Activated CD4-positive, alpha-beta T cell treated with anti-CD3 and anti-CD28 coated beads for 1 hour (primary cell): ENCODE measurements around the gene SPRY4.
"Not testable (repeated sequence)": the region's sequence is repeated elsewhere in the genome, so short reads cannot be mapped to it uniquely, and the experiment has no call there.

Source experiments
- DNase-seq: peaks from one replicate; pipeline ENCODE4 v3.0.0-alpha.2; 2020

SPRY4 gene

GRCh38 chr5:142333749-142334148, 8.9 kb upstream of the SPRY4 start:
- DNase-seq = not testable (repeated sequence)

DNA sequence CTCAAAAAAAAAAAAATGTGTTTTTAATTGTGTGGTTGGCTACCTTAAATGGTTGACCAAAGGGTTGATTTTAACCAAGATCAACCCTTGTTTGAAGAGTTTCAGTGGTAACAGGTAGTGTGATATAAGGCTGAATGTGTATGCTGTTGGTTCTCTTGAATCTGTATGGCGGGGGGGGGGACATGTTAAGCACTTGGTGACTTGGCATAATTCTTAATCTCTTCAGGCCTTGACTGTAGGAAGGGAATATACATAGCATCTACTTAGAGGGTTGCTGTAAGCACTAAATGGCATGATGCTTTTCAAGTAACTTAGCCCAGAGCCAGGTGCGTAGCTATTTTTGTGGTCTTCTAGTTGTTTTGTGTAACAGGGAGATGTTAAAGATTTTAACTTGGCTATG, 5.6 kb upstream of the SPRY4 start:
- DNase-seq = no peak

- DNase-seq = no peak
Observed at GRCh38 chr5:142330026-142330425, 5.2 kb upstream of the SPRY4 start.

DNA sequence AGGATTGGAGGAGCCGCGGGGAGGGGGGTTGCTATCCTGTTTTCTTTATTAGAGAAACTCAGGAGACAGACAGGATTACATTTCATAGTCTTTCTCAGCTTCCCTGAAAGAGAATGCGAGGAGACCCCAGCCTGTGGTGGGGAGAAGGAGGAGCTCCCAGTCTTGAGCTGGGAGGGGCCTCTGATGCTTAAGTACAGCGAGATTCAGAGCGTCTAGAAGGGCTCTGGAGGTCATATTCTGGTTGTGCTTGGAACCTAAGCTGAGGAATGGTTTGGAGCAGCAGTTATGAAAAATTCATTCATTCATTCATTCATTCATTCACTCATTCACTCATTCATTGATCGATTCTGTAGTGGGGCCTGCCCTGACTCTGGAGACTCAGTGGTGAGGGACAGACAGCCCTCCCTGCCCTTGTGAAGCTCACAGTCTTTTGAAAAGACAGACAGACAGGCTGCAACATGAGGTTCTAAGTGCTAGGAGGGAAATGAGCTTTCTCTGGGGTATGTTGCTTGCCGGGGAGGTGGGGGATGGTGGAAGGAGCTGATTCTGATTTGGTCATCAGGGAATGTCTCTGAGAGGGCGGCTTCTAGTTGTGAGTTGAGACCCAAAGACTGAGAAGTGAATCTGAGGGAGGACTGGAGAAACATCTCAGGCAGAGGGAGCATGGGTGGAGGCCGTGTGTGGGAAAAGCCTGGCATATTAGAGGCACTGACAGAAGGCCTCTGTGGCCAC, 2.5 kb upstream of the SPRY4 start:
- no peak for DNase-seq

- DNase-seq = no peak
Observed at GRCh38 chr5:142326480-142326938, 1.7 kb upstream of the SPRY4 start.

DNA sequence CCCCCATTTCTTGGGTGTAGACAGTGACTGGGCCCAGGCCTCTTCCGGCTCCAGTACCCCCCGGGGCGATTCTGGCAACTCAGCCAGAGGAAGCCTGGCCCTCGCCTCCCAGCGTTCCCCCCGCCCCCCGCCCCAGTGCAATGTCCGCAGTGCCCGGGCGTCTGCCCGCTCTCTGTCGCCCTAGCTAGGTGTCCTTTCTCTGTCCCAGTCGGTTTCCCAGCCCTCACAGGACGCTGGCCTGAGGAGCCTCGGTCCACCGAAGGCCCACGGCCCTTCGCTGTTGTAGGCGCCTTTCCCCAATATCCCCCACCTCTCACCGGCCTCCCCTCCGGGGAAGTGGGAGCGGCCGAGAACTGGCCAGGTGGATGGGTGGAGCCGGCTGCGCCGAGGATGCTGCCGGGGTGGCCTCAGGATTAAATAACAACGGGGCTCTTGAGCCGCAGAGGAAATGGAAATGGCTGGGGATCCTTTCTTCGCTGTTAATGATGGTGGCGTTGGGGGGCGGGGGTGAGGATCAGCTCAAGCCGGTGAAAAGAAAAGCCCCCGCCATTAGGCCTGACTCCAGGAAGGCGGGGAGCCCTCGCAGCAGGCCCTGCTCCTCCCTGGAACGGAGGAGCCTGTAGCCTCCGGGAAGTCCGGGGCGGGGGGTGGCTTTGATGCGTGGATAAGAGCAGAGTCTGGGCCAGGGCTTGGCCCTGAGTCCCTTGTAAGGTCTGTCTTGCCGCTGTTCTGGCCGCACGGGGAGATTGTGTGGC, 1.1 kb upstream of the SPRY4 start:
- DNase-seq = no peak

- no peak for DNase-seq
Observed at GRCh38 chr5:142324136-142324870, 518 bp downstream of the SPRY4 start.

- no peak for DNase-seq
Observed at GRCh38 chr5:142323480-142324135, 1.2 kb downstream of the SPRY4 start.

- no peak for DNase-seq
Observed at GRCh38 chr5:142322747-142323479, 1.9 kb downstream of the SPRY4 start.

- DNase-seq = no peak
Observed at GRCh38 chr5:142322403-142322746, 2.4 kb downstream of the SPRY4 start.

GRCh38 chr5:142320851-142321560, 3.8 kb downstream of the SPRY4 start:
- DNase-seq = no peak

- no peak for DNase-seq
Observed at GRCh38 chr5:142320430-142320738, 4.4 kb downstream of the SPRY4 start.

GRCh38 chr5:142319560-142320429, 5.0 kb downstream of the SPRY4 start:
- DNase-seq = no peak

DNA sequence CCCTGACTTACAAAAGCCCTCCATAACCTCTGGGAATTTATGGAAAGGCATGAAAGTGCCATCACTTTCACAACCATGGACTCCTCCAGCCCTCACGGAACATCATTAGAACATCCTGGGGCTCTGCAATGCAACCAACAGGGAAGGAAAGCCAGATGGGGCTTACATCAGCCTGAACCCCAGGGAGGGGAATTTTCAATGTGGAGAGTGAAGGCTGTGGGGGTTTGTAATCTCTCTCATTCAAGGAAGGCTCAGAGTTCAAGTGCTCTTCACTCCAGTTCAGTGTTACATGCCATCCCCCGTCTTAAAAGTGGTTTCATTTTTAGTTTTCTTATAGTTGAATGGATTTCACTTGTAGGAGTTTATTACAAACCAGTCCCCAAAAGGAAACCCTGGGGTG, 5.7 kb downstream of the SPRY4 start:
- DNase-seq = no peak

- no peak for DNase-seq
Observed at GRCh38 chr5:142317753-142318152, 7.1 kb downstream of the SPRY4 start.

DNA sequence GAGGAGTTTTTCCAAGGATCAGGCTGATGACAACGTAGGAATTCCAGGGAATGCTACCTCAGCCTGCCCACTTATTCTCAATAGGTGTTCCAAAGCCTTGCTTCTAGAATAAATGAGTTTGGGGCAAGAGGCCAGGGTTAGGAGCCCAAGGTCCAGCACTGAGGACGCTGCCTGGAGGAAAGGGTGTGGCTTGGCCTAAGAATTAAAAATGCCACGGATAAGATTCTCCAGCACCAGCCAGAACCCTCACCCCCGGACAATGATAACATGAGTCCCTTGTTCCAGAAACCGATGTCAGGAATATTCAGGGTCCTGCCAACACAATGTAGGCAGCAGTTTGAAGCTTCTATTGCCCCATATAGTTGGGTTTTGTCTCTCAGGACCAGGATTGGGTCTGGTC, 7.6 kb downstream of the SPRY4 start:
- no peak for DNase-seq

- DNase-seq = no peak
Observed at GRCh38 chr5:142316681-142317080, 8.1 kb downstream of the SPRY4 start.

GRCh38 chr5:142316051-142316450, 8.8 kb downstream of the SPRY4 start:
- DNase-seq = no peak

GRCh38 chr5:142315096-142315900, 9.5 kb downstream of the SPRY4 start:
- no peak for DNase-seq

DNA sequence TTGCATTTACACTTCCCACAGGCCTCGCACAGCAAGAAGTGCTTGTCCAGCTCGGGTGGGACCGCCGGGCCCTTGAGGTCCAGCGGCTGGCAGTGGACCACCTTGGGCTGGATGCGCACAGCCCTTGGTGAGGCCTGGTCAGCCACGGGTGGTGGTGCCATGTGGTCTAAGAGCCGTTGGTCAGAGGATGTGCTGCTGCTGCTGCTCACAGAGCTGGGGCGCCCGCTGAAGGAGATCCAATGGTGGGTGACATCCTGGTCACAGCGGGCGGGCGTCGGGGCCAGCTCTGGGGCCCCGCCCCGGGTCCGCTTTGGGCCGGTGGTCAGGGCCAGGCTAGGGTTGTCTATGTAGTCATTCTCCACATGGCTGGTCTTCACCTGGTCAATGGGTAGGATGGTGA, 10.2 kb downstream of the SPRY4 start:
- no peak for DNase-seq
